K562 (cell line): ENCODE measurements around the gene IFI27L1. TPM values are rescaled to one million over a fixed set of nuclear protein-coding genes. Genes with fewer than 3 reads are reported as not detected.
"Not testable (repeated sequence)": the region's sequence is repeated elsewhere in the genome, so short reads cannot be mapped to it uniquely, and the experiment has no call there.

Source experiments
- ATAC-seq: fragments of 200-7000 bp; cut with Tn5 transposase; 3 replicates; pipeline ENCODE4 v1.9.1; 2020; ENCODE audit warnings: moderate library complexity
- BruUV-seq: library from RNA; stranded (reverse); fragments of 400-500 nt; replicated peaks from 2 replicates; lab custom pipeline; 2021; lab: Mats Ljungman, UMichigan
- CTCF ChIA-PET: fragments of 300-600 bp; formaldehyde crosslinking; extraction: SDS; loops from one replicate; lab custom pipeline; 2021; ENCODE audit warnings: low intra/inter-chr PET ratio; lab: Yijun Ruan, JAX
- POLR2A ChIA-PET: fragments of 300-600, 350-650 bp; sonication (Branson Sonifier 250); formaldehyde crosslinking; extraction: SDS; loops from one replicate; lab custom pipeline; 2021; ENCODE audit warnings: antibody characterized with exemption, inconsistent platforms; lab: Yijun Ruan, JAX
- DNase-seq, 4 experiments: peaks; one replicate each; pipeline versions ENCODE4 v3.0.0 to v3.0.0-alpha.2; 2011 to 2018; ENCODE audit warnings: low spot score in 3 of 4, mixed read lengths in 3 of 4; ENCODE audit errors: extremely low read depth in 1 of 4
- FAIRE-seq: peaks from 2 replicates; lab custom pipeline; 2011; peaks lifted over from hg19 to GRCh38; lab: Jason Lieb, UNC
- H2AFZ ChIP-seq: 2 replicates; pipeline ENCODE4 v1.6.0; 2011; ENCODE audit warnings: low read depth, low read length, control low read depth, inconsistent platforms
- H3K27ac ChIP-seq: fragments of 200-600 bp; 3 replicates; pipeline ENCODE4 v1.8.0; 2011; ENCODE audit warnings: low read depth, mild to moderate bottlenecking, control low read depth, inconsistent platforms, low read length, moderate library complexity, mixed read lengths; ENCODE audit errors: extremely low read depth
- H3K27me3 ChIP-seq, 2 experiments: fragments of 300-600 bp in 1 of 2; 2 replicates in 1 of 2; 3 replicates in 1 of 2; pipeline versions ENCODE4 v1.6.0 to v1.8.0; 2011; ENCODE audit warnings: inconsistent platforms in 2 of 2, low read length in 2 of 2, mild to moderate bottlenecking in 1 of 2, mixed read lengths in 1 of 2, moderate library complexity in 1 of 2; ENCODE audit not compliant: control insufficient read depth in 2 of 2, insufficient read depth in 2 of 2
- H3K36me3 ChIP-seq: fragments of 300-600 bp; 3 replicates; pipeline ENCODE4 v1.8.0; 2011; ENCODE audit warnings: mild to moderate bottlenecking, low read length, inconsistent platforms; ENCODE audit not compliant: control insufficient read depth, insufficient read depth
- H3K4me1 ChIP-seq, 2 experiments: fragments of 200-600 bp in 1 of 2; replicated peaks in 1 of 2; 2 replicates in 1 of 2; 3 replicates in 1 of 2; pipeline versions ENCODE4 v1.5.1 to v1.8.0; 2011; ENCODE audit warnings: inconsistent platforms in 2 of 2, low read length in 2 of 2, mild to moderate bottlenecking in 1 of 2, mixed read lengths in 1 of 2, moderate library complexity in 1 of 2; ENCODE audit not compliant: control insufficient read depth in 2 of 2, insufficient read depth in 2 of 2
- H3K4me2 ChIP-seq: 2 replicates; pipeline ENCODE4 v1.6.1; 2011; ENCODE audit warnings: low read length, control low read depth, inconsistent platforms, mixed read lengths; ENCODE audit not compliant: insufficient read depth
- H3K4me3 ChIP-seq: fragments of 200-600 bp; sonication (generic), shearing (Covaris generic); 2 replicates; pipeline ENCODE4 v1.5.1; 2016; ENCODE audit warnings: control low read depth, inconsistent platforms
- H3K79me2 ChIP-seq: fragments of 200-600 bp; 3 replicates; pipeline ENCODE4 v1.8.0; 2011; ENCODE audit warnings: low read length, inconsistent platforms; ENCODE audit not compliant: control insufficient read depth, insufficient read depth
- H3K9ac ChIP-seq, 2 experiments: 2 replicates each; pipeline versions ENCODE4 v1.6.0 to v1.6.1; 2011; ENCODE audit warnings: low read depth in 2 of 2, low read length in 2 of 2, control low read depth in 1 of 2, inconsistent platforms in 1 of 2, mild to moderate bottlenecking in 1 of 2, mixed read lengths in 1 of 2; ENCODE audit not compliant: insufficient read depth in 1 of 2
- H3K9me1 ChIP-seq: one replicate; pipeline ENCODE4 v1.6.0; 2011; ENCODE audit warnings: inconsistent platforms, mild to moderate bottlenecking, low read length, moderate library complexity; ENCODE audit not compliant: control insufficient read depth, insufficient read depth
- H3K9me3 ChIP-seq: replicated peaks from 2 replicates; pipeline ENCODE4 v1.5.1; 2011; ENCODE audit warnings: low read depth, low read length, inconsistent platforms; ENCODE audit not compliant: control insufficient read depth, insufficient read depth
- H4K20me1 ChIP-seq: replicated peaks from 2 replicates; pipeline ENCODE4 v1.6.1; 2011; ENCODE audit warnings: low read length, inconsistent platforms, mixed read lengths; ENCODE audit not compliant: control insufficient read depth, insufficient read depth
- CBX3 ChIP-seq, 2 experiments: IDR thresholded peaks; 1 replicate in 1 of 2; 2 replicates in 1 of 2; pipeline ENCODE4 v1.6.1; 2012; ENCODE audit warnings: inconsistent platforms in 2 of 2, low read length in 2 of 2, borderline replicate concordance in 1 of 2, control low read depth in 1 of 2
- ETV6 ChIP-seq, 3 experiments: fragments of 150-350 bp in 1 of 3; sonication (generic) in 1 of 3; formaldehyde crosslinking in 1 of 3; IDR thresholded peaks; 2 replicates each; pipeline versions ENCODE4 v1.6.1 to v1.8.0; 2014 to 2022; ENCODE audit warnings: borderline replicate concordance in 2 of 3, low read depth in 2 of 3, antibody characterized with exemption in 1 of 3, low read length in 1 of 3, mild to moderate bottlenecking in 1 of 3, missing genetic modification reagents in 1 of 3
- TRIM24 ChIP-seq, 2 experiments: fragments of 450-650 bp; IDR thresholded peaks; 2 replicates each; pipeline ENCODE4 v1.6.1; 2016
- TRIM28 ChIP-seq: fragments of 450-650 bp; IDR thresholded peaks from 2 replicates; pipeline ENCODE4 v1.6.1; 2017
- ZNF146 ChIP-seq: IDR thresholded peaks from one replicate; pipeline ENCODE4 v1.6.1; 2018; ENCODE audit warnings: missing compliant biosample characterization; ENCODE audit not compliant: unreplicated experiment
- WGBS: fragments of 100-300 bp; shearing (Covaris generic); methylation state at CpG from one replicate; pipeline ENCODE4 v1.1.6; 2016; ENCODE audit warnings: low coverage, mixed read lengths; ENCODE audit not compliant: insufficient coverage; ENCODE audit errors: missing lambda C conversion rate; 5-methylcytosine and 5-hydroxymethylcytosine counted together
- in situ Hi-C: fragments of 300-500 bp; cut with MboI; formaldehyde crosslinking; loops from 4 replicates; pipeline ENCODE4 v1.15.0; 2018; ENCODE audit warnings: inconsistent platforms, mixed read lengths
- intact Hi-C: fragments of 100-400 bp; cut with micrococcal nuclease; formaldehyde crosslinking; loops from 2 replicates; pipeline ENCODE4 v1.14.2; 2022
- polyA plus RNA-seq, 8 experiments: library from polyadenylated mRNA; depleted of rRNA in 4 of 8; stranded (reverse) in 5 of 8; unstranded in 3 of 8; fragments of >200 nt; fragmentation: Nextera tagmentation in 2 of 8; fragmentation: Illumina TruSeq in 1 of 8; extraction: Ambion mirVana in 2 of 8; extraction: Trizol in 1 of 8; gene quantifications; 2 replicates each; pipeline versions ENCODE4 v1.2.1 to v1.2.3, GENCODE V29; 2011 to 2014; ENCODE audit warnings: inconsistent platforms in 1 of 8, missing spikeins in 1 of 8
- total RNA-seq, 7 experiments: library from RNA; depleted of rRNA in 6 of 7; stranded (reverse); fragments of >200 nt in 6 of 7; fragmentation: Illumina TruSeq in 2 of 7; extraction: Trizol in 2 of 7; gene quantifications; 2 replicates each; pipeline versions ENCODE4 v1.2.1 to v1.2.3, GENCODE V29; 2011 to 2021; ENCODE audit warnings: low replicate concordance in 1 of 7
- TF ChIP-seq, protein P1 (sequence below): fragments of 450-650 bp; IDR thresholded peaks from 2 replicates; pipeline ENCODE4 v1.6.1; 2018; ENCODE audit warnings: mild to moderate bottlenecking, low read depth; ENCODE audit not compliant: partially characterized antibody

IFI27L1 gene
- total and polyA plus RNA-seq, 9 of the 15 experiments (the other 6 are each of a cell fraction or from before 2014, with no cell fraction given), result 14.5 to 28.0 (median 23.8) TPM

DNA sequence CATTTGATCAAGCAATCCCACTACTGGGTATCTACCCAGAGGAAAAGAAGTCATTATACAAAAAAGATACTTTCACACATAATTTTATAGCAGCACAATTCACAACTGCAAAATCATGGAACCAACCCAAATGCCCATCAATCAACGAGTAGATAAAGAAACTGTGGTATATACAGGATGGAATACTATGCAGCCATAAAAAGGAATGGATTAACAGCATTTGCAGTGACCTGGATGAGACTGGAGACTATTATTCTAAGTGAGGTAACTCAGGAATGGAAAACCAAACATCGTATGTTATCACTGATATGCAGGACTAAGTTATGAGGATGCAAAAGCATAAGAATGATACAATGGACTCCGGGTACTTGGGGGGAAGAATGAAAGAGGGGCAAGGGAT is 9.0 kb upstream of the IFI27L1 start:
- TF ChIP-seq ZNF146, result peak; percentile 13
- peaks cover 93% of the 10 kb centered on the region for H3K79me2 ChIP-seq
- H2AFZ ChIP-seq, BruUV-seq, H3K4me2 ChIP-seq, ATAC-seq, intact Hi-C loops, H3K36me3 ChIP-seq, H3K9me3 ChIP-seq, in situ Hi-C loops, H3K9ac ChIP-seq, H3K27me3 ChIP-seq, H3K9me1 ChIP-seq, POLR2A ChIA-PET, FAIRE-seq, CTCF ChIA-PET, H3K4me3 ChIP-seq, H4K20me1 ChIP-seq, DNase-seq, H3K4me1 ChIP-seq, H3K27ac ChIP-seq: not testable (repeated sequence)
- 95% methylated on average over 3 of the region's 3 CpGs for WGBS

DNA sequence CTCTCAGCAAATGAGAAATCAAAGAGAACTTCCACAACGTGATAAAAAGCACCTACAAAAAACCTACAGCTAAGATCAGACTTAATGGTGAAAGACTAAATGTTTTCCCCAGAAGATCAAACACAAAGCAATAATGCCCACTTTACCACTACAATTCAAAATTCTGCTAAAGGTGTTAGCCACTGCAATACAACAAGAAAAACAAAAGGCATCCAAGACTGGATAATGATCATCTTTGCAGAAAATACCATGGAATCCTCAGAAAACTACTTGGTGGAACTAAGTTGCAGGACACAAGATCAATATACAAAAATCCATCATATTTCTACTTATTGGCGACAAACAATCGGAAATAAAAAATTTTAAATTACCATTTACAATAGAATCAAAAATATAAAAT is 6.6 kb upstream of the IFI27L1 start:
- no peaks in the 10 kb centered on the region for H3K9me1 ChIP-seq
- no peak overlapping the region for H3K27ac ChIP-seq
- no peak for FAIRE-seq
- no TSS peak for BruUV-seq
- H3K9ac ChIP-seq, result no peak overlapping the region
- ATAC-seq, result no peak
- in situ Hi-C loops (no loop called here), intact Hi-C loops (no loop called here)
- peaks cover 95% of the 10 kb centered on the region for H3K79me2 ChIP-seq
- TF ChIP-seq CBX3 (IDR thresholded peaks at IDR 0.05; ENCODE audit: borderline replicate concordance in 1 of 2, low read length in 2 of 2) (peak in 1 of 2 experiments; percentile 26; a peak in 1 of 3 replicates), TRIM24 (IDR thresholded peaks at IDR 0.05) (0 out of 4 replicates have a peak, but pooled peaks have one; percentile 29 to 34), ETV6 (IDR thresholded peaks at IDR 0.05; ENCODE audit: borderline replicate concordance in 1 of 2, low read depth in 2 of 2, low read length in 1 of 2) (no peak), ETV6 (CRISPR knock-in tag; IDR thresholded peaks at IDR 0.05; ENCODE audit: borderline replicate concordance) (no peak), TRIM28 (peak; percentile 62; the same call in 1 of the 2 replicates)
- TF ChIP-seq, protein P1, sequence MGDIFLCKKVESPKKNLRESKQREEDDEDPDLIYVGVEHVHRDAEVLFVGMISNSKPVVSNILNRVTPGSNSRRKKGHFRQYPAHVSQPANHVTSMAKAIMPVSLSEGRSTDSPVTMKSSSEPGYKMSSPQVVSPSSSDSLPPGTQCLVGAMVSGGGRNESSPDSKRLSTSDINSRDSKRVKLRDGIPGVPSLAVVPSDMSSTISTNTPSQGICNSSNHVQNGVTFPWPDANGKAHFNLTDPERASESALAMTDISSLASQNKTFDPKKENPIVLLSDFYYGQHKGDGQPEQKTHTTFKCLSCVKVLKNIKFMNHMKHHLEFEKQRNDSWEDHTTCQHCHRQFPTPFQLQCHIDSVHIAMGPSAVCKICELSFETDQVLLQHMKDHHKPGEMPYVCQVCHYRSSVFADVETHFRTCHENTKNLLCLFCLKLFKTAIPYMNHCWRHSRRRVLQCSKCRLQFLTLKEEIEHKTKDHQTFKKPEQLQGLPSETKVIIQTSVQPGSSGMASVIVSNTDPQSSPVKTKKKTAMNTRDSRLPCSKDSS, result peak; percentile 28
- no peak overlapping the region for H2AFZ ChIP-seq
- H3K27me3 ChIP-seq, result no peaks in the 10 kb centered on the region
- no peak for DNase-seq
- H3K4me2 ChIP-seq, result no peak overlapping the region
- peaks cover 0 to 13% of the 10 kb centered on the region in 2 experiments; a peak in 3 of 5 replicates for H3K4me1 ChIP-seq
- 100% methylated on average over 3 of the region's 3 CpGs for WGBS
- H4K20me1 ChIP-seq, result peaks cover 9% of the 10 kb centered on the region
- no peak overlapping the region for H3K4me3 ChIP-seq
- ChIA-PET POLR2A (no interaction called here), CTCF (no interaction called here)
- H3K9me3 ChIP-seq, result no peaks in the 10 kb centered on the region; the same call in 1 of the 2 replicates
- H3K36me3 ChIP-seq, result peaks cover 31% of the 10 kb centered on the region
